Panc1 (cell line): Measurements from ENCODE around the gene DGKD. TPM values are rescaled to one million over a fixed set of nuclear protein-coding genes. Genes with fewer than 3 reads are reported as not detected.
A peak's percentile ranks its signal among the peaks of the same experiment; 100 is the strongest.

Experiments used
- ATAC-seq: fragments of 200-7000 bp; cut with Tn5 transposase; 2 replicates; pipeline ENCODE4 v1.9.1; 2020; ENCODE audit warnings: mild to moderate bottlenecking, moderate library complexity
- BruUV-seq: library from RNA; stranded (reverse); fragments of 400-500 nt; replicated peaks from 2 replicates; lab custom pipeline; 2021; lab: Mats Ljungman, UMichigan
- CTCF ChIA-PET: fragments of 300-600 bp; sonication (Branson Sonifier 250); formaldehyde crosslinking; loops from one replicate; lab custom pipeline; 2022; ENCODE audit warnings: antibody characterized with exemption; lab: Charles Lee
- POLR2A ChIA-PET: fragments of 300-600 bp; sonication (Branson Sonifier 250); formaldehyde crosslinking; loops from one replicate; lab custom pipeline; 2022; ENCODE audit warnings: antibody characterized with exemption; lab: Charles Lee
- DNase-seq: peaks from one replicate; pipeline ENCODE4 v3.0.0-alpha.2; 2010; ENCODE audit warnings: low read depth, low spot score
- H3K27ac ChIP-seq: 2 replicates; pipeline ENCODE4 v1.5.1; 2011; ENCODE audit warnings: mild to moderate bottlenecking, low read length, inconsistent platforms
- H3K27me3 ChIP-seq: fragments of 200-500 bp; sonication (Bioruptor generic); 2 replicates; pipeline ENCODE4 v1.6.0; 2014; ENCODE audit warnings: low read length, inconsistent platforms; ENCODE audit not compliant: control insufficient read depth, insufficient read depth
- H3K36me3 ChIP-seq: fragments of 200-500 bp; sonication (Bioruptor generic); 2 replicates; pipeline ENCODE4 v1.5.1; 2014; ENCODE audit warnings: inconsistent platforms, mild to moderate bottlenecking, low read length, moderate library complexity; ENCODE audit not compliant: control insufficient read depth, insufficient read depth
- H3K4me1 ChIP-seq: 2 replicates; pipeline ENCODE4 v1.5.1; 2011; ENCODE audit warnings: inconsistent platforms, mild to moderate bottlenecking, low read length, moderate library complexity; ENCODE audit not compliant: control insufficient read depth, insufficient read depth
- H3K4me3 ChIP-seq, 2 experiments: 2 replicates each; pipeline ENCODE4 v1.5.1; 2011 to 2012; ENCODE audit warnings: low read depth in 2 of 2, low read length in 2 of 2, mild to moderate bottlenecking in 2 of 2, inconsistent platforms in 1 of 2, moderate library complexity in 1 of 2
- H3K9me3 ChIP-seq: fragments of 200-500 bp; sonication (Bioruptor generic); 2 replicates; pipeline ENCODE4 v1.5.1; 2014; ENCODE audit warnings: low read depth, mild to moderate bottlenecking, inconsistent platforms, low read length, moderate library complexity; ENCODE audit not compliant: control insufficient read depth, insufficient read depth
- POLR2AphosphoS5 ChIP-seq: IDR thresholded peaks from 2 replicates; pipeline ENCODE4 v1.6.1; 2012; ENCODE audit warnings: mild to moderate bottlenecking, low read depth, low read length, moderate library complexity
- REST ChIP-seq, 2 experiments: IDR thresholded peaks; 2 replicates each; pipeline ENCODE4 v1.6.1; 2011 to 2012; ENCODE audit warnings: low read depth in 2 of 2, control low read depth in 1 of 2, low read length in 1 of 2, mild to moderate bottlenecking in 1 of 2, moderate library complexity in 1 of 2; ENCODE audit not compliant: insufficient read depth in 1 of 2
- SIN3A ChIP-seq: IDR thresholded peaks from 2 replicates; pipeline ENCODE4 v1.6.1; 2012; ENCODE audit warnings: low read depth, mild to moderate bottlenecking, low read length, moderate library complexity, borderline replicate concordance; ENCODE audit not compliant: insufficient read depth
- TCF7L2 ChIP-seq: IDR thresholded peaks from 2 replicates; pipeline ENCODE4 v1.6.1; 2011; ENCODE audit warnings: mild to moderate bottlenecking, low read depth, low read length, inconsistent platforms
- in situ Hi-C: cut with HindIII; loops from 2 replicates; pipeline ENCODE4 v1.10.0; 2016; ENCODE audit warnings: low sequenced_read_pairs, low pct_unique_long_range_greater_than_20kb
- intact Hi-C: fragments of 100-400 bp; cut with micrococcal nuclease; formaldehyde crosslinking; loops from one replicate; pipeline ENCODE4 v1.10.0; 2022; ENCODE audit not compliant: unreplicated experiment
- total RNA-seq: library from RNA; stranded (reverse); gene quantifications from one replicate; pipeline ENCODE4 v1.2.1, GENCODE V29; 2021; ENCODE audit not compliant: unreplicated experiment
- TF ChIP-seq, protein P1 (sequence below): fragments of 450-650 bp; IDR thresholded peaks from 2 replicates; pipeline ENCODE4 v1.5.1; 2017; ENCODE audit warnings: mild to moderate bottlenecking

Gene DGKD
- total RNA-seq, 1 experiment from 2014 or later = 89.0 TPM

GRCh38 chr2:233446121-233446520 lies 91.8 kb downstream of the DGKD start:
- Histone ChIP-seq H3K27me3 (no peaks in the 10 kb centered on the region), H3K36me3 (peaks cover 11% of the 10 kb centered on the region), H3K9me3 (no peaks in the 10 kb centered on the region), H3K4me3 (no peak overlapping the region), H3K27ac (no peak overlapping the region), H3K4me1 (peaks cover 13% of the 10 kb centered on the region)
- DNase-seq (no peak), ATAC-seq (no peak)
- TF ChIP-seq, protein P1, sequence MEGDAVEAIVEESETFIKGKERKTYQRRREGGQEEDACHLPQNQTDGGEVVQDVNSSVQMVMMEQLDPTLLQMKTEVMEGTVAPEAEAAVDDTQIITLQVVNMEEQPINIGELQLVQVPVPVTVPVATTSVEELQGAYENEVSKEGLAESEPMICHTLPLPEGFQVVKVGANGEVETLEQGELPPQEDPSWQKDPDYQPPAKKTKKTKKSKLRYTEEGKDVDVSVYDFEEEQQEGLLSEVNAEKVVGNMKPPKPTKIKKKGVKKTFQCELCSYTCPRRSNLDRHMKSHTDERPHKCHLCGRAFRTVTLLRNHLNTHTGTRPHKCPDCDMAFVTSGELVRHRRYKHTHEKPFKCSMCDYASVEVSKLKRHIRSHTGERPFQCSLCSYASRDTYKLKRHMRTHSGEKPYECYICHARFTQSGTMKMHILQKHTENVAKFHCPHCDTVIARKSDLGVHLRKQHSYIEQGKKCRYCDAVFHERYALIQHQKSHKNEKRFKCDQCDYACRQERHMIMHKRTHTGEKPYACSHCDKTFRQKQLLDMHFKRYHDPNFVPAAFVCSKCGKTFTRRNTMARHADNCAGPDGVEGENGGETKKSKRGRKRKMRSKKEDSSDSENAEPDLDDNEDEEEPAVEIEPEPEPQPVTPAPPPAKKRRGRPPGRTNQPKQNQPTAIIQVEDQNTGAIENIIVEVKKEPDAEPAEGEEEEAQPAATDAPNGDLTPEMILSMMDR = no peak
- TF ChIP-seq REST (IDR thresholded peaks at IDR 0.05; ENCODE audit: insufficient read depth in 1 of 2, low read depth in 2 of 2, low read length in 1 of 2) (no peak), POLR2AphosphoS5 (no peak), TCF7L2 (no peak), SIN3A (no peak)
- CTCF ChIA-PET = no interaction called here
- in situ Hi-C loops (no loop called here), intact Hi-C loops (loop anchor here (10.0 kb wide), 1 partner anchor 91 kb away; the partner anchor contains the start of gene DGKD)
- POLR2A ChIA-PET = no interaction called here
- BruUV-seq = TSS peak; percentile 43

- no peaks in the 10 kb centered on the region for H3K9me3 ChIP-seq
- no peak overlapping the region for H3K4me3 ChIP-seq
- ChIA-PET POLR2A (no interaction called here), CTCF (no interaction called here)
- ATAC-seq (no peak), DNase-seq (no peak)
- no peak overlapping the region for H3K27ac ChIP-seq
- H3K4me1 ChIP-seq = peaks cover 13% of the 10 kb centered on the region
- H3K27me3 ChIP-seq = no peaks in the 10 kb centered on the region
- peaks cover 11% of the 10 kb centered on the region for H3K36me3 ChIP-seq
- intact Hi-C loops = loop anchor here (10.0 kb wide), 1 partner anchor 92 kb away; the partner anchor contains the start of gene DGKD
- no TSS peak for BruUV-seq
- no peak for TF ChIP-seq TCF7L2
- no peak for TF ChIP-seq SIN3A
- no peak for TF ChIP-seq REST (IDR thresholded peaks at IDR 0.05; ENCODE audit: insufficient read depth in 1 of 2, low read depth in 2 of 2, low read length in 1 of 2)
- TF ChIP-seq POLR2AphosphoS5 = no peak
- TF ChIP-seq, protein P1 = no peak
- in situ Hi-C loops = no loop called here
Measured at GRCh38 chr2:233446606-233447305, 92.5 kb downstream of the DGKD start.
